Left ventricle myocardium inferior (tissue), 1 donor: ENCODE measurements around the gene TMEM132D. TPM values are rescaled to one million over a fixed set of nuclear protein-coding genes. Genes with fewer than 3 reads are reported as not detected.

Source experiments
- DNase-seq: peaks from one replicate; pipeline ENCODE4 v3.0.0-alpha.2; 2020
- H3K27ac ChIP-seq: fragments of 200-600 bp; replicated peaks from 2 replicates; pipeline ENCODE4 v1.8.0; 2021
- H3K27me3 ChIP-seq: fragments of 200-600 bp; 2 replicates; pipeline ENCODE4 v1.8.0; 2021; ENCODE audit warnings: low read depth
- H3K36me3 ChIP-seq: fragments of 200-600 bp; 2 replicates; pipeline ENCODE4 v1.8.0; 2021
- H3K4me1 ChIP-seq: fragments of 200-600 bp; 2 replicates; pipeline ENCODE4 v1.8.0; 2021
- H3K4me3 ChIP-seq: fragments of 200-600 bp; 2 replicates; pipeline ENCODE4 v1.8.0; 2021; ENCODE audit warnings: mild to moderate bottlenecking, moderate library complexity
- H3K9me3 ChIP-seq: fragments of 200-600 bp; replicated peaks from 2 replicates; pipeline ENCODE4 v1.8.0; 2021
- CTCF ChIP-seq: fragments of 200-600 bp; IDR thresholded peaks from 2 replicates; pipeline ENCODE4 v1.8.0; 2021; ENCODE audit warnings: antibody characterized with exemption, mild to moderate bottlenecking, borderline replicate concordance
- intact Hi-C: fragments of 100-400 bp; cut with micrococcal nuclease; formaldehyde crosslinking; loops from one replicate; pipeline ENCODE4 v1.11.0; 2022
- total RNA-seq: library from RNA; stranded (reverse); fragmentation: NEBNext Ultra II Directional; extraction: Animal tissue kit (Norgen Biotek cat#: 25700); gene quantifications from one replicate; pipeline ENCODE4 v1.2.1, GENCODE V29; 2021
- donor health status: DM: no; HTN: yes; CAD: no; lungs with severe emphysema.

Gene TMEM132D
- total RNA-seq, 1 donor from 2014 or later: not detected

GRCh38 chr12:129331356-129332085 lies 572.3 kb downstream of the TMEM132D start:
- Histone ChIP-seq H3K4me3 (no peak overlapping the region), H3K27ac (no peak overlapping the region), H3K4me1 (no peaks in the 10 kb centered on the region), H3K9me3 (peaks cover 32% of the 10 kb centered on the region), H3K36me3 (no peaks in the 10 kb centered on the region), H3K27me3 (peaks cover under 1% of the 10 kb centered on the region)
- DNase-seq: no peak
- intact Hi-C loops: no loop called here
- TF ChIP-seq CTCF: no peak

- intact Hi-C loops: no loop called here
- H3K9me3 ChIP-seq: peaks cover 5% of the 10 kb centered on the region
- no peak for DNase-seq
Measured at GRCh38 chr12:129328235-129328634, 575.6 kb downstream of the TMEM132D start.

GRCh38 chr12:129325566-129325965 lies 578.3 kb downstream of the TMEM132D start:
- no peak overlapping the region for H3K27ac ChIP-seq
- H3K9me3 ChIP-seq: no peaks in the 10 kb centered on the region
- no peak overlapping the region for H3K4me3 ChIP-seq
- intact Hi-C loops: no loop called here
- H3K27me3 ChIP-seq: peaks cover 17% of the 10 kb centered on the region
- no peaks in the 10 kb centered on the region for H3K36me3 ChIP-seq
- TF ChIP-seq CTCF: no peak
- no peaks in the 10 kb centered on the region for H3K4me1 ChIP-seq
- DNase-seq: no peak

More at GRCh38 chr12:129328235-129328634, 575.6 kb downstream of the TMEM132D start:
- TF ChIP-seq CTCF: no peak
- H3K27ac ChIP-seq: no peak overlapping the region
- no peak overlapping the region for H3K4me3 ChIP-seq
- H3K27me3 ChIP-seq: peaks cover 17% of the 10 kb centered on the region
- H3K36me3 ChIP-seq: no peaks in the 10 kb centered on the region
- H3K4me1 ChIP-seq: no peaks in the 10 kb centered on the region

GRCh38 chr12:129312048-129312447 lies 591.8 kb downstream of the TMEM132D start:
- intact Hi-C loops: no loop called here
- no peak for DNase-seq
- no peaks in the 10 kb centered on the region for H3K36me3 ChIP-seq

GRCh38 chr12:129310346-129310745 lies 593.5 kb downstream of the TMEM132D start:
- Histone ChIP-seq H3K27ac (no peak overlapping the region), H3K4me1 (no peaks in the 10 kb centered on the region), H3K9me3 (peaks cover 24% of the 10 kb centered on the region), H3K27me3 (no peaks in the 10 kb centered on the region), H3K36me3 (no peaks in the 10 kb centered on the region), H3K4me3 (no peak overlapping the region)
- no peak for DNase-seq
- intact Hi-C loops: no loop called here
- TF ChIP-seq CTCF: no peak

More at GRCh38 chr12:129312048-129312447, 591.8 kb downstream of the TMEM132D start:
- Histone ChIP-seq H3K4me3 (no peak overlapping the region), H3K9me3 (peaks cover 27% of the 10 kb centered on the region), H3K27me3 (no peaks in the 10 kb centered on the region), H3K27ac (no peak overlapping the region), H3K4me1 (no peaks in the 10 kb centered on the region)
- no peak for TF ChIP-seq CTCF
